HepG2 (cell line): ENCODE data around the gene SEMA6B. TPM values are rescaled to one million over a fixed set of nuclear protein-coding genes. Genes with fewer than 3 reads are reported as not detected.

Experiments used
- ATF4 ChIP-seq, 2 experiments: fragments of 450-650 bp in 1 of 2; sonication (generic) in 1 of 2; formaldehyde crosslinking; IDR thresholded peaks; 2 replicates each; pipeline versions ENCODE4 v1.5.0 to v1.8.0; 2020 to 2022; ENCODE audit warnings: mild to moderate bottlenecking in 1 of 2, missing genetic modification reagents in 1 of 2
- ATF7 ChIP-seq, 2 experiments: fragments of 450-650 bp in 1 of 2; sonication (generic) in 1 of 2; formaldehyde crosslinking in 1 of 2; IDR thresholded peaks; 2 replicates each; pipeline versions ENCODE4 v1.4.0 to v1.6.1; 2016 to 2020; ENCODE audit warnings: antibody characterized with exemption in 1 of 2, mild to moderate bottlenecking in 1 of 2, missing genetic modification reagents in 1 of 2
- BRF2 ChIP-seq: sonication (generic); formaldehyde crosslinking; IDR thresholded peaks from 2 replicates; pipeline ENCODE4 v1.8.1; 2022; ENCODE audit warnings: mild to moderate bottlenecking, missing genetic modification reagents
- EP300 ChIP-seq, 3 experiments: sonication (generic) in 1 of 3; formaldehyde crosslinking in 1 of 3; IDR thresholded peaks; 2 replicates each; pipeline versions ENCODE4 v1.5.1 to v1.6.1; 2011 to 2020; ENCODE audit warnings: low read depth in 2 of 3, low read length in 2 of 3, borderline replicate concordance in 1 of 3, improper control_type of control experiment in 1 of 3, mild to moderate bottlenecking in 1 of 3, missing genetic modification reagents in 1 of 3, moderate library complexity in 1 of 3
- HOXA5 ChIP-seq: sonication (generic); formaldehyde crosslinking; IDR thresholded peaks from 2 replicates; pipeline ENCODE4 v1.4.0; 2020; ENCODE audit warnings: missing genetic modification reagents
- KDM6A ChIP-seq: IDR thresholded peaks from 2 replicates; pipeline ENCODE4 v1.6.1; 2016; ENCODE audit warnings: low read depth
- MAFK ChIP-seq, 2 experiments: IDR thresholded peaks in 1 of 2; conservative IDR thresholded peaks in 1 of 2; 2 replicates each; pipeline ENCODE4 v1.6.1; 2011; ENCODE audit warnings: improper control_type of control experiment in 2 of 2, low read length in 2 of 2
- MAX ChIP-seq: IDR thresholded peaks from 2 replicates; pipeline ENCODE4 v1.6.1; 2012; ENCODE audit warnings: inconsistent platforms
- MTF1 ChIP-seq: sonication (generic); formaldehyde crosslinking; IDR thresholded peaks from 2 replicates; pipeline ENCODE4 v1.5.0; 2020; ENCODE audit warnings: missing genetic modification reagents
- RFX3 ChIP-seq: IDR thresholded peaks from 2 replicates; pipeline ENCODE4 v1.6.1; 2016; ENCODE audit warnings: missing biosample characterization, missing genetic modification reagents
- SNAI1 ChIP-seq: sonication (generic); formaldehyde crosslinking; IDR thresholded peaks from 2 replicates; pipeline ENCODE4 v1.5.0; 2020; ENCODE audit warnings: mild to moderate bottlenecking, missing genetic modification reagents, borderline replicate concordance
- SP4 ChIP-seq: sonication (generic); formaldehyde crosslinking; IDR thresholded peaks from 2 replicates; pipeline ENCODE4 v1.8.1; 2023; ENCODE audit warnings: mild to moderate bottlenecking, missing genetic modification reagents
- ZC3H4 ChIP-seq: sonication (generic); formaldehyde crosslinking; IDR thresholded peaks from 2 replicates; pipeline ENCODE4 v1.4.0; 2020; ENCODE audit warnings: missing genetic modification reagents, borderline replicate concordance
- ZFP90 ChIP-seq: sonication (generic); formaldehyde crosslinking; IDR thresholded peaks from 2 replicates; pipeline ENCODE4 v1.8.0; 2022; ENCODE audit warnings: missing genetic modification reagents, mild to moderate bottlenecking, inconsistent platforms, borderline replicate concordance
- ZMYM4 ChIP-seq: sonication (generic); formaldehyde crosslinking; IDR thresholded peaks from 2 replicates; pipeline ENCODE4 v1.8.1; 2023; ENCODE audit warnings: mild to moderate bottlenecking, missing genetic modification reagents
- ZNF207 ChIP-seq: fragments of 450-650 bp; IDR thresholded peaks from 2 replicates; pipeline ENCODE4 v1.6.1; 2016; ENCODE audit warnings: antibody characterized with exemption, borderline replicate concordance
- ZNF557 ChIP-seq: sonication (generic); formaldehyde crosslinking; IDR thresholded peaks from 2 replicates; pipeline ENCODE4 v1.4.0; 2020; ENCODE audit warnings: missing genetic modification reagents
- ZNF691 ChIP-seq: sonication (generic); formaldehyde crosslinking; IDR thresholded peaks from 2 replicates; pipeline ENCODE4 v1.4.0; 2020; ENCODE audit warnings: missing genetic modification reagents, low read depth, mild to moderate bottlenecking, borderline replicate concordance
- ZNF703 ChIP-seq: sonication (generic); formaldehyde crosslinking; IDR thresholded peaks from 2 replicates; pipeline ENCODE4 v1.5.1; 2020; ENCODE audit warnings: missing genetic modification reagents, mild to moderate bottlenecking, moderate library complexity, borderline replicate concordance
- ZNF768 ChIP-seq: sonication (generic); formaldehyde crosslinking; IDR thresholded peaks from 2 replicates; pipeline ENCODE4 v1.4.0; 2020; ENCODE audit warnings: missing genetic modification reagents
- ZSCAN5A ChIP-seq: sonication (generic); formaldehyde crosslinking; IDR thresholded peaks from 2 replicates; pipeline ENCODE4 v1.8.0; 2022; ENCODE audit warnings: mild to moderate bottlenecking, missing genetic modification reagents, borderline replicate concordance
- polyA plus RNA-seq, 8 experiments: library from polyadenylated mRNA; depleted of rRNA in 3 of 8; stranded (reverse) in 7 of 8; unstranded in 1 of 8; fragments of >200 nt; fragmentation: Illumina TruSeq in 4 of 8; extraction: Trizol in 4 of 8; gene quantifications; 2 replicates each; pipeline versions ENCODE4 v1.2.1 to v1.2.3, GENCODE V29; 2011 to 2016; ENCODE audit warnings: low read depth in 4 of 8, missing spikeins in 1 of 8, mixed read lengths in 1 of 8; ENCODE audit not compliant: insufficient read depth in 1 of 8
- total RNA-seq, 5 experiments: library from RNA; depleted of rRNA; stranded (reverse); fragments of >200 nt; fragmentation: Illumina TruSeq; extraction: Trizol; gene quantifications; 2 replicates each; pipeline ENCODE4 v1.2.3, GENCODE V29; 2016; ENCODE audit warnings: low read depth in 1 of 5

The SEMA6B gene
- total and polyA plus RNA-seq, 2 of the 13 experiments (the other 11 are each of a cell fraction or from before 2014, with no cell fraction given) = 45.5 to 67.1 TPM

GRCh38 chr19:4534836-4535658 lies 24.4 kb downstream of the SEMA6B start, which contains the start of gene PLIN5 (continued):
- TF ChIP-seq ZNF768 (CRISPR knock-in tag) (peak; percentile 36; the same call in 1 of the 2 replicates), MAX (peak; percentile 60), ZC3H4 (CRISPR knock-in tag) (no peak), MAFK (conservative IDR thresholded peaks at IDR 0.05 in 1 of 2, IDR thresholded peaks at IDR 0.05 in 1 of 2; ENCODE audit: low read length in 2 of 2) (no peak), SP4 (peak; percentile 76), ATF7 (IDR thresholded peaks at IDR 0.05) (no peak), ATF7 (CRISPR knock-in tag; IDR thresholded peaks at IDR 0.05) (no peak), ZFP90 (CRISPR knock-in tag) (no peak), MTF1 (no peak), ZMYM4 (peak; percentile 59), ZNF703 (no peak), ZNF207 (no peak), ATF4 (CRISPR knock-in tag; IDR thresholded peaks at IDR 0.05) (no peak), BRF2 (CRISPR knock-in tag) (0 out of 2 replicates have a peak, but pooled peaks have one; percentile 34), HOXA5 (CRISPR knock-in tag) (no peak), ZNF557 (CRISPR knock-in tag) (no peak), EP300 (IDR thresholded peaks at IDR 0.05; ENCODE audit: low read depth in 2 of 2, low read length in 2 of 2) (no peak), EP300 (CRISPR knock-in tag; IDR thresholded peaks at IDR 0.05; ENCODE audit: borderline replicate concordance) (no peak), ZSCAN5A (CRISPR knock-in tag) (no peak), RFX3 (CRISPR knock-in tag) (peak; percentile 88), ZNF691 (0 out of 2 replicates have a peak, but pooled peaks have one; percentile 62), SNAI1 (CRISPR knock-in tag) (0 out of 2 replicates have a peak, but pooled peaks have one; percentile 41), KDM6A (CRISPR knock-in tag) (0 out of 2 replicates have a peak, but pooled peaks have one; percentile 16)
